ENCODE results near the gene TAAR9.
"Not testable (repeated sequence)": the region's sequence is repeated elsewhere in the genome, so short reads cannot be mapped to it uniquely, and the experiment has no call there.

Gene TAAR9

GRCh38 chr6:132515386-132515785 is 22.7 kb upstream of the TAAR9 start:
- no peak for DNase-seq (ENCODE audit: low spot score)

- DNase-seq (ENCODE audit: low spot score): no peak
These were observed 17.1 kb upstream of the TAAR9 start for GRCh38 chr6:132520953-132521352.

- no peak for DNase-seq (ENCODE audit: low spot score)
These were observed 13.4 kb upstream of the TAAR9 start for GRCh38 chr6:132524646-132525045.

GRCh38 chr6:132525866-132526265 is 12.2 kb upstream of the TAAR9 start:
- DNase-seq (ENCODE audit: low spot score): no peak

- DNase-seq (ENCODE audit: low spot score): no peak
These were observed 11.6 kb upstream of the TAAR9 start for GRCh38 chr6:132526461-132526860.

- DNase-seq (ENCODE audit: low spot score): peak; percentile 48
These were observed 10.3 kb upstream of the TAAR9 start for GRCh38 chr6:132527791-132528190.

- DNase-seq (ENCODE audit: low spot score): peak; percentile 70
These were observed 7.6 kb upstream of the TAAR9 start for GRCh38 chr6:132530293-132530974.

GRCh38 chr6:132534546-132534945 is 3.5 kb upstream of the TAAR9 start:
- not testable (repeated sequence) for DNase-seq (ENCODE audit: low spot score)

- no peak for DNase-seq (ENCODE audit: low spot score)
These were observed 932 bp upstream of the TAAR9 start for GRCh38 chr6:132537145-132537544.

- DNase-seq (ENCODE audit: low spot score): no peak
These were observed 6.7 kb downstream of the TAAR9 start for GRCh38 chr6:132544826-132545225.

- DNase-seq (ENCODE audit: low spot score): no peak
These were observed 10.8 kb downstream of the TAAR9 start for GRCh38 chr6:132548746-132549463.

GRCh38 chr6:132551214-132551613 is 13.1 kb downstream of the TAAR9 start:
- no peak for DNase-seq (ENCODE audit: low spot score)

GRCh38 chr6:132552372-132552771 is 14.3 kb downstream of the TAAR9 start, which contains the start of gene TAAR8:
TAAR8 (plus strand) TSS chr6:132552672; CDS start chr6:132552693, 21 bp downstream.
- DNase-seq (ENCODE audit: low spot score): no peak

- DNase-seq (ENCODE audit: low spot score): not testable (repeated sequence)
These were observed 22.0 kb downstream of the TAAR9 start for GRCh38 chr6:132560087-132560486.

- no peak for DNase-seq (ENCODE audit: low spot score)
These were observed 28.3 kb downstream of the TAAR9 start for GRCh38 chr6:132566404-132566803.

- no peak for DNase-seq (ENCODE audit: low spot score)
These were observed 29.5 kb downstream of the TAAR9 start for GRCh38 chr6:132567566-132567965.

GRCh38 chr6:132568611-132569010 is 30.5 kb downstream of the TAAR9 start:
- DNase-seq (ENCODE audit: low spot score): no peak

GRCh38 chr6:132569170-132569569 is 31.1 kb downstream of the TAAR9 start:
- no peak for DNase-seq (ENCODE audit: low spot score)

GRCh38 chr6:132570221-132570777 is 32.2 kb downstream of the TAAR9 start, which contains the start of gene TAAR6:
TAAR6 (plus strand) TSS chr6:132570322; CDS start chr6:132570322, 0 bp downstream.
- DNase-seq (ENCODE audit: low spot score): no peak

- no peak for DNase-seq (ENCODE audit: low spot score)
These were observed 33.7 kb downstream of the TAAR9 start for GRCh38 chr6:132571774-132572173.

- no peak for DNase-seq (ENCODE audit: low spot score)
These were observed 46.6 kb downstream of the TAAR9 start for GRCh38 chr6:132584698-132585097.

GRCh38 chr6:132587424-132587823 is 49.3 kb downstream of the TAAR9 start:
- DNase-seq (ENCODE audit: low spot score): no peak

All from RKO (cell line).